OCI-LY3 (cell line): Measurements from ENCODE around the gene TPM4.

Experiments used
- H2AFZ ChIP-seq: fragments of 200-600, 300-600 bp; shearing (Covaris generic); 2 replicates; pipeline ENCODE4 v1.6.0; 2014; ENCODE audit warnings: antibody characterized with exemption, low read depth, low read length
- H3K27ac ChIP-seq: fragments of 200-600, 300-600 bp; sonication (generic); 2 replicates; pipeline ENCODE4 v1.5.1; 2014; ENCODE audit warnings: mild to moderate bottlenecking, low read length, moderate library complexity, mixed read lengths
- H3K27me3 ChIP-seq: fragments of 200-600, 300-600 bp; sonication (generic); 2 replicates; pipeline ENCODE4 v1.6.1; 2014; ENCODE audit warnings: low read depth, low read length, mixed read lengths
- H3K36me3 ChIP-seq: fragments of 200-600, 300-600 bp; sonication (generic); replicated peaks from 2 replicates; pipeline ENCODE3; 2014; ENCODE audit warnings: low read depth, low read length, mixed read lengths
- H3K4me1 ChIP-seq: fragments of 300-600, 200-600 bp; sonication (generic); 2 replicates; pipeline ENCODE4 v1.6.1; 2014; ENCODE audit warnings: low read length, mixed read lengths
- H3K4me2 ChIP-seq: fragments of 200-600, 300-600 bp; sonication (generic); 2 replicates; pipeline ENCODE4 v1.6.1; 2014; ENCODE audit warnings: low read length, mixed read lengths
- H3K4me3 ChIP-seq: fragments of 300-600, 200-600 bp; sonication (generic); 2 replicates; pipeline ENCODE4 v1.5.1; 2014; ENCODE audit warnings: antibody characterized with exemption, mild to moderate bottlenecking, low read length, moderate library complexity
- H3K79me2 ChIP-seq: fragments of 300-600, 200-600 bp; shearing (Covaris generic); 2 replicates; pipeline ENCODE4 v1.6.1; 2014; ENCODE audit warnings: mild to moderate bottlenecking, low read length, mixed read lengths
- H3K9ac ChIP-seq: fragments of 300-600, 200-600 bp; shearing (Covaris generic); 2 replicates; pipeline ENCODE4 v1.6.0; 2014; ENCODE audit warnings: mild to moderate bottlenecking, low read length, moderate library complexity
- H3K9me3 ChIP-seq: fragments of 200-600, 300-600 bp; shearing (Covaris generic); 2 replicates; pipeline ENCODE4 v1.6.1; 2014; ENCODE audit warnings: low read length, mixed read lengths; ENCODE audit not compliant: insufficient read depth
- H4K20me1 ChIP-seq: fragments of 200-600, 300-600 bp; sonication (generic); 2 replicates; pipeline ENCODE4 v1.6.1; 2016; ENCODE audit warnings: low read length, mixed read lengths; ENCODE audit not compliant: insufficient read depth
- CTCF ChIP-seq: fragments of 200-600, 300-600 bp; sonication (generic); IDR thresholded peaks from 2 replicates; pipeline ENCODE4 v1.5.1; 2014; ENCODE audit warnings: antibody characterized with exemption, low read length, low read depth
- EZH2phosphoT487 ChIP-seq: fragments of 200-600 bp; shearing (Covaris generic); IDR thresholded peaks from 2 replicates; pipeline ENCODE4 v1.6.1; 2018; ENCODE audit warnings: antibody characterized with exemption, mixed run types, low read depth

The TPM4 gene

GRCh38 chr19:16094360-16095070, 18.2 kb downstream of the TPM4 start:
- H3K36me3 ChIP-seq: peaks cover 83% of the 10 kb centered on the region
- H3K9ac ChIP-seq: no peak overlapping the region
- H3K27ac ChIP-seq: no peak overlapping the region

GRCh38 chr19:16095071-16095571, 18.8 kb downstream of the TPM4 start:
- Histone ChIP-seq H3K4me1 (no peaks in the 10 kb centered on the region), H3K36me3 (peaks cover 83% of the 10 kb centered on the region), H3K9ac (no peak overlapping the region), H3K4me3 (no peak overlapping the region), H4K20me1 (peaks cover 54% of the 10 kb centered on the region), H3K79me2 (peaks cover 63% of the 10 kb centered on the region), H3K4me2 (no peak overlapping the region), H3K9me3 (no peaks in the 10 kb centered on the region), H3K27me3 (no peaks in the 10 kb centered on the region), H3K27ac (no peak overlapping the region), H2AFZ (no peak overlapping the region)
- TF ChIP-seq CTCF: no peak
- TF ChIP-seq EZH2phosphoT487: no peak

More at GRCh38 chr19:16094360-16095070, 18.2 kb downstream of the TPM4 start:
- Histone ChIP-seq H3K9me3 (no peaks in the 10 kb centered on the region), H4K20me1 (peaks cover 52% of the 10 kb centered on the region), H3K79me2 (peaks cover 69% of the 10 kb centered on the region), H3K4me2 (no peak overlapping the region), H3K4me1 (no peaks in the 10 kb centered on the region), H3K4me3 (no peak overlapping the region), H3K27me3 (no peaks in the 10 kb centered on the region), H2AFZ (no peak overlapping the region)
- TF ChIP-seq CTCF (no peak), EZH2phosphoT487 (no peak)

- peaks cover 50% of the 10 kb centered on the region for H4K20me1 ChIP-seq
- H2AFZ ChIP-seq: no peak overlapping the region
- no peak for TF ChIP-seq EZH2phosphoT487
- no peak for TF ChIP-seq CTCF
- no peak overlapping the region for H3K4me2 ChIP-seq
- peaks cover 77% of the 10 kb centered on the region for H3K36me3 ChIP-seq
- no peak overlapping the region for H3K27ac ChIP-seq
- H3K9me3 ChIP-seq: no peaks in the 10 kb centered on the region
- no peaks in the 10 kb centered on the region for H3K27me3 ChIP-seq
- no peaks in the 10 kb centered on the region for H3K4me1 ChIP-seq
- H3K9ac ChIP-seq: no peak overlapping the region
- peaks cover 51% of the 10 kb centered on the region for H3K79me2 ChIP-seq
- H3K4me3 ChIP-seq: no peak overlapping the region
Observed at GRCh38 chr19:16096280-16096855, 20.1 kb downstream of the TPM4 start.

- no peak overlapping the region for H3K9ac ChIP-seq
- H3K27me3 ChIP-seq: no peaks in the 10 kb centered on the region
- peaks cover 43% of the 10 kb centered on the region for H4K20me1 ChIP-seq
- H3K79me2 ChIP-seq: peaks cover 40% of the 10 kb centered on the region
- peaks cover under 1% of the 10 kb centered on the region; the same call in 1 of the 2 replicates for H3K4me1 ChIP-seq
- no peak overlapping the region for H3K27ac ChIP-seq
- peaks cover 65% of the 10 kb centered on the region for H3K36me3 ChIP-seq
- H3K4me3 ChIP-seq: no peak overlapping the region
- TF ChIP-seq EZH2phosphoT487 (no peak), CTCF (no peak)
- no peaks in the 10 kb centered on the region for H3K9me3 ChIP-seq
- no peak overlapping the region for H2AFZ ChIP-seq
- H3K4me2 ChIP-seq: no peak overlapping the region
Observed at GRCh38 chr19:16098416-16098768, 22.1 kb downstream of the TPM4 start.
